ENCODE data around the gene ST3GAL6. TPM values are rescaled to one million over a fixed set of nuclear protein-coding genes. Genes with fewer than 3 reads are reported as not detected.
A peak's percentile ranks its signal among the peaks of the same experiment; 100 is the strongest.

Gene ST3GAL6
- total and polyA plus RNA-seq, 9 of the 15 experiments (the other 6 are each of a cell fraction or from before 2014, with no cell fraction given): 0.14 TPM; not detected in 8

DNA sequence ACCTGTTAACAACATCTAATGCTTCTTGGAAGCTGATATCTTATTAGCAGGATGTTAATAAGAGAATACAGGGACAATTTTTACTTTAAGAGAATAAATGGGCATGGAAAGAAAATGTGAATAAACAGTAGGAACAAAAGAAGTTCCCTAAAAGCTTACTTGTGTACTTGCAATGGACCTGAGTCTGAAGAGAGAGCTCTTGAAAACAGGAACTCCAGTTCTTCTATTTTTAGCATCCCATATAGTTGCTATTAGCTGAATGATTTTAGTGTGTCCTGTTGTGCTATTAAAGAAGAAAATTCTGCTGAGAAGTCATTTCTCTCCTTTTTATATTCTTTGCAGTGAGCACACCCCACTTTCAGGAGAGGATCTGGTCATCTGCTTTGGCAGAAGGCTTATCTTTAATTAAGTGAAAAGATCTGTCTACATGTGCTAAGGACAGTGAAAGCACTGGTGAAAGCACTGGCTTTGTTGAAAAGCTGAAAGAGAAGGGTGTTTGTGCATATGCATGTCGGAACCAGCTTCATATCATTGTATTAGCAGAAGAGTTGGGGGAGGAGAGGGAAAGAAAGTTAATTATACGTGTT lies 1.4 kb upstream of the ST3GAL6 start (continued):
- TF ChIP-seq, protein P1, sequence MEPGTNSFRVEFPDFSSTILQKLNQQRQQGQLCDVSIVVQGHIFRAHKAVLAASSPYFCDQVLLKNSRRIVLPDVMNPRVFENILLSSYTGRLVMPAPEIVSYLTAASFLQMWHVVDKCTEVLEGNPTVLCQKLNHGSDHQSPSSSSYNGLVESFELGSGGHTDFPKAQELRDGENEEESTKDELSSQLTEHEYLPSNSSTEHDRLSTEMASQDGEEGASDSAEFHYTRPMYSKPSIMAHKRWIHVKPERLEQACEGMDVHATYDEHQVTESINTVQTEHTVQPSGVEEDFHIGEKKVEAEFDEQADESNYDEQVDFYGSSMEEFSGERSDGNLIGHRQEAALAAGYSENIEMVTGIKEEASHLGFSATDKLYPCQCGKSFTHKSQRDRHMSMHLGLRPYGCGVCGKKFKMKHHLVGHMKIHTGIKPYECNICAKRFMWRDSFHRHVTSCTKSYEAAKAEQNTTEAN (CRISPR knock-in tag; IDR thresholded peaks at IDR 0.05): no peak
- TF ChIP-seq, protein P2, sequence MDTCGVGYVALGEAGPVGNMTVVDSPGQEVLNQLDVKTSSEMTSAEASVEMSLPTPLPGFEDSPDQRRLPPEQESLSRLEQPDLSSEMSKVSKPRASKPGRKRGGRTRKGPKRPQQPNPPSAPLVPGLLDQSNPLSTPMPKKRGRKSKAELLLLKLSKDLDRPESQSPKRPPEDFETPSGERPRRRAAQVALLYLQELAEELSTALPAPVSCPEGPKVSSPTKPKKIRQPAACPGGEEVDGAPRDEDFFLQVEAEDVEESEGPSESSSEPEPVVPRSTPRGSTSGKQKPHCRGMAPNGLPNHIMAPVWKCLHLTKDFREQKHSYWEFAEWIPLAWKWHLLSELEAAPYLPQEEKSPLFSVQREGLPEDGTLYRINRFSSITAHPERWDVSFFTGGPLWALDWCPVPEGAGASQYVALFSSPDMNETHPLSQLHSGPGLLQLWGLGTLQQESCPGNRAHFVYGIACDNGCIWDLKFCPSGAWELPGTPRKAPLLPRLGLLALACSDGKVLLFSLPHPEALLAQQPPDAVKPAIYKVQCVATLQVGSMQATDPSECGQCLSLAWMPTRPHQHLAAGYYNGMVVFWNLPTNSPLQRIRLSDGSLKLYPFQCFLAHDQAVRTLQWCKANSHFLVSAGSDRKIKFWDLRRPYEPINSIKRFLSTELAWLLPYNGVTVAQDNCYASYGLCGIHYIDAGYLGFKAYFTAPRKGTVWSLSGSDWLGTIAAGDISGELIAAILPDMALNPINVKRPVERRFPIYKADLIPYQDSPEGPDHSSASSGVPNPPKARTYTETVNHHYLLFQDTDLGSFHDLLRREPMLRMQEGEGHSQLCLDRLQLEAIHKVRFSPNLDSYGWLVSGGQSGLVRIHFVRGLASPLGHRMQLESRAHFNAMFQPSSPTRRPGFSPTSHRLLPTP (IDR thresholded peaks at IDR 0.05; ENCODE audit: borderline replicate concordance, extremely low read depth, insufficient read length): no peak

DNA sequence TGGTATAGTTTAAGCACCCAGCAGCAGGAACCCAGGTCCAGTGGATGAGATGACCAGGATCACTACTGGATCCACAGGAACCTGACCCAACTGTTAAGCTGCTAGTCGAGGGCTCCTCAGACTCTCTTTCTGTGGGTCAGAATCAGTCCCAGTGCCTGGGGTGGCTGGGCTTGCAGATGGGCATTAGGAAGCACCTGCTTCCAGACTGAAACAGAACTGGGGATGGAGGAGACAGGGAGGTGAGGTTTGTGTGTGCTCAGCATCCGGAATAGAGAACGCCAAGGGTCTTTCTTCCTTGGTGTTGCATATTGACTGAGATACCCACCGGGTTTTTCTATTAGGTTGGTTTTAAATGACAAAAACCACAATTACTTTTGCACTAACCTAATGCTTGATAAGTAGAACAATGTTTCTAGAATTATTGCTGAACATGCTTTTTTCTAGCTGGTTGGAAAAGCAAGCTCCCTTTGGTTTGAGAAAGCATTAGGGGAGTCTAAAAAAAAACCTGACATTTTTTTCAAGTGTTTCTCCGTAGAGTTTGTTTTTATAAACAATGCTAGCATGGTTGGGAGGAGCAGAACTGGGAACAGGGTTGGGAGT lies 779 bp downstream of the ST3GAL6 start:
- WGBS (ENCODE audit: insufficient coverage, low coverage, missing lambda C conversion rate): 4% methylated on average over 5 of the region's 5 CpGs
- H3K27me3 ChIP-seq (ENCODE audit: control insufficient read depth in 2 of 2, insufficient read depth in 2 of 2, low read length in 2 of 2): no peaks in the 10 kb centered on the region
- no peak overlapping the region for H3K4me3 ChIP-seq
- ChIA-PET POLR2A (interaction anchor here (0.6 kb wide), 1 partner anchor 180 kb away, joined by 4 read pairs; no protein-coding TSS in a partner anchor), CTCF (ENCODE audit: low intra/inter-chr PET ratio) (no interaction called here)
- H2AFZ ChIP-seq (ENCODE audit: low read depth, low read length): no peak overlapping the region
- H3K79me2 ChIP-seq (ENCODE audit: control insufficient read depth, insufficient read depth, low read length): no peaks in the 10 kb centered on the region
- ATAC-seq (no peak), DNase-seq (ENCODE audit: extremely low read depth in 1 of 4, low spot score in 3 of 4) (no peak), FAIRE-seq (no peak)
- no peak for TF ChIP-seq ZNF583 (CRISPR knock-in tag; IDR thresholded peaks at IDR 0.05)
- TF ChIP-seq ILF3 (IDR thresholded peaks at IDR 0.05; ENCODE audit: borderline replicate concordance): no peak
- TF ChIP-seq, protein P3, sequence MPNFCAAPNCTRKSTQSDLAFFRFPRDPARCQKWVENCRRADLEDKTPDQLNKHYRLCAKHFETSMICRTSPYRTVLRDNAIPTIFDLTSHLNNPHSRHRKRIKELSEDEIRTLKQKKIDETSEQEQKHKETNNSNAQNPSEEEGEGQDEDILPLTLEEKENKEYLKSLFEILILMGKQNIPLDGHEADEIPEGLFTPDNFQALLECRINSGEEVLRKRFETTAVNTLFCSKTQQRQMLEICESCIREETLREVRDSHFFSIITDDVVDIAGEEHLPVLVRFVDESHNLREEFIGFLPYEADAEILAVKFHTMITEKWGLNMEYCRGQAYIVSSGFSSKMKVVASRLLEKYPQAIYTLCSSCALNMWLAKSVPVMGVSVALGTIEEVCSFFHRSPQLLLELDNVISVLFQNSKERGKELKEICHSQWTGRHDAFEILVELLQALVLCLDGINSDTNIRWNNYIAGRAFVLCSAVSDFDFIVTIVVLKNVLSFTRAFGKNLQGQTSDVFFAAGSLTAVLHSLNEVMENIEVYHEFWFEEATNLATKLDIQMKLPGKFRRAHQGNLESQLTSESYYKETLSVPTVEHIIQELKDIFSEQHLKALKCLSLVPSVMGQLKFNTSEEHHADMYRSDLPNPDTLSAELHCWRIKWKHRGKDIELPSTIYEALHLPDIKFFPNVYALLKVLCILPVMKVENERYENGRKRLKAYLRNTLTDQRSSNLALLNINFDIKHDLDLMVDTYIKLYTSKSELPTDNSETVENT (CRISPR knock-in tag; IDR thresholded peaks at IDR 0.05): no peak
- TF ChIP-seq SMAD3 (CRISPR knock-in tag; conservative IDR thresholded peaks at IDR 0.05): no peak
- TF ChIP-seq SAFB2 (IDR thresholded peaks at IDR 0.05; ENCODE audit: borderline replicate concordance, low read depth, low read length, severe bottlenecking): no peak
- TF ChIP-seq ZNF316 (IDR thresholded peaks at IDR 0.05): peak; percentile 32
- TF ChIP-seq CBX5 (IDR thresholded peaks at IDR 0.05; ENCODE audit: borderline replicate concordance, low read depth): no peak
- no peaks in the 10 kb centered on the region for H4K20me1 ChIP-seq (replicated peaks; ENCODE audit: control insufficient read depth, insufficient read depth, low read length)
- intact Hi-C loops (cut with micrococcal nuclease): no loop called here
- H3K9me1 ChIP-seq (ENCODE audit: control insufficient read depth, insufficient read depth, low read length): no peaks in the 10 kb centered on the region
- H3K9me3 ChIP-seq (replicated peaks; ENCODE audit: control insufficient read depth, insufficient read depth, low read depth, low read length): no peaks in the 10 kb centered on the region
- no peak overlapping the region for H3K9ac ChIP-seq (ENCODE audit: insufficient read depth in 1 of 2, low read depth in 2 of 2, low read length in 2 of 2)
- in situ Hi-C loops (cut with MboI): no loop called here
- H3K27ac ChIP-seq (ENCODE audit: extremely low read depth, low read depth, low read length): no peak overlapping the region
- BruUV-seq (replicated peaks): no TSS peak
- H3K36me3 ChIP-seq (ENCODE audit: control insufficient read depth, insufficient read depth, low read length): no peaks in the 10 kb centered on the region
- no peaks in the 10 kb centered on the region for H3K4me1 ChIP-seq (replicated peaks in 1 of 2; ENCODE audit: control insufficient read depth in 2 of 2, insufficient read depth in 2 of 2, low read length in 2 of 2)
- H3K4me2 ChIP-seq (ENCODE audit: insufficient read depth, low read length): no peak overlapping the region

All from K562 (cell line).